SKM-1 treated with dmso at 0.1 percent for 144 hours (cell line): ENCODE results near the gene GPR89A.
A peak's percentile ranks its signal among the peaks of the same experiment; 100 is the strongest.
"Not testable (repeated sequence)": the region's sequence is repeated elsewhere in the genome, so short reads cannot be mapped to it uniquely, and the experiment has no call there.

Source experiments
- DNase-seq: peaks from one replicate; lab custom pipeline; 2025; ENCODE audit not compliant: unreplicated experiment; lab: John Stamatoyannopoulos, UW

Gene GPR89A

DNA sequence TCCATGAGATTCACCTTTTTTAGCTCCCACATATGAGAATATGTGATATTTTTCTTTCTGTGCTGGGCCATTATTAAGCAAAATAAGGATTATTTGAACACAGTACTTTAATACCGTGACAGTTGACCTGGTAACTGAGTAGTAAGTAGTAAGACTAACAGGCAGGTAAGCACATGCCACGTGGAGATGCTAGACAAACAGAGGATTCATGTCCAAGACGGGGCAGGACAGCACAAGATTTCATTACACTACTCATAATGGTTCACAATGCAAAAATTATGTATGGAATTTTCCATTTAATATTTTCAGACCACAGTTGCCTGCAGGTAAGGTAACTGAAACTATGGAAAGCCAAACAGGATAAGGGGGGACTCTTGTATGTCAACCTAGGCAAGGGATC is 77.1 kb downstream of the GPR89A start:
- not testable (repeated sequence) for DNase-seq

DNA sequence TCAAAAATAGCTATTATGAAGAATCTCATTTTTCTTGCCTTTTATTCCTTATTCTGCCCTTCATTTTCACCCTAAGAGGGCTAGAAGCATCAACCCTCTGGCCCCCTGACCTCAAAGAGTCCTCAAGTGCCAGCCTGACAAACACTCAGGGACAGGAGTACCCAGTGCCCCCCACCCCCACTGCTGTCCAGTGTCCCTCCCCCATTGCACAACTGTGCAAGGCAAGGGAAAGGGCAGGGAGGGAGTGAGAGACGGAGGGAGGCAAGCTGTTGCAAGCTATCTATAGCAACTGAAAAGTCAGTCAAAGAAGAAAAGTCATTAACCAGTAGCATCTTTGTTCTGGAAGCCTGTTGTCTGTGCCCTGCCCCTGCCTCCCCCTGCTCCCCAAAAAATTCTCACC is 78.3 kb downstream of the GPR89A start:
- DNase-seq, result not testable (repeated sequence)

DNA sequence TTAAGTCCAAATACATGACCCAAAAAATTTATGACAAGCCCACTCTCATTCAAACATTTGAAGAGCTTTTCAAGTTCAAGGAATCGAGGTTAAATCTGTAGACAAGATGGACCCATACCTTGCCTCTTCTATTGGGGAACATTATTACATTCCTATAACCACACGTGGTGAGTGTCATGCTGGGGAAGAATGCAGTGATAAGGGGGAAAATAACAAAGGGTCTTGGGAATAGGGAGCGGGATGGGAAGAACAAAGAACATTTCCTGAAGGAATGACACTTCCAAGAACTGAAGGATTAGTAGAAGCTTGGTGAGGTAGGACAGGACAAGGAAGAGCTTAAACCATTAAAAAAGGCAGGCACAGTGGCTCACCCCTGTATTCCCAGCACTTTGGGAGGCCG is 80.5 kb downstream of the GPR89A start:
- no peak for DNase-seq

DNA sequence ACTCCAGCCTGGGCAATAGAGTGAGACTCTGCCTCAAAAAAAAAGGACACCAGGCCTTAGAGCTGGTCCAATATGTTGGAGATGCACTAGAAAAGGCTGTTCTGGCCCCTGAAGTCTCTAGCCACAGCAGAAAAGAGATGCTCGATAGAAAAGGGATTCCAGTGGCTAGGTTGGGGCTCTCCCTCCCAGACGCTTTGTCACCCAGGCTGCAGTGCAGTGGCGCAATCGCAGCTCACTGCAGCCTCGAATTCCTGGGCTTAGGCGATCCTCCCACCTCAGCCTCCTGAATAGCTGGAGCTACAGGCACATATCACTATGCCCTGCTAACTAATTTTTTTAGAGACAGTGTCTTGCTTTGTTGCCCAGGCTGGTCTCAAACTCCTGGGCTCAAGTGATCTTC is 81.1 kb downstream of the GPR89A start:
- DNase-seq, result no peak

DNA sequence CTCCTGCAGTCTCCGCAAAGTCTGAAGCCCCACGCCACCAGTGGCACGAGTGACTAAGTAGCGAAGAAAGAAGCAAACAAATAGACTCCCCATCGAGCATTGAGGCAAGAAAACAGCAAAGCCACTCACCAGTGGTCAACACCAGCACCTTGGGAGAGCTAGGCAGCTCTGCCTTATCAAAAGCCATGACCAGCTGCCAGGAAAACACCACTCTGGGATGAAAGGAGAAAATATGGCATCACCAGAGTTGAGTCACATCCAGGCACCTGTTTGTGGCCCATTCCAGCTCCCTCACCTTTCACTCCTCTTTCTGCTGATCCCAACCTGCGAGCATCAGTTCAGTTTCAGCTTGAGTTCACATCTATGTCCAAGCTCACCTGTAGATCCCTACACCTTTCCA is 82.1 kb downstream of the GPR89A start:
- no peak for DNase-seq

DNA sequence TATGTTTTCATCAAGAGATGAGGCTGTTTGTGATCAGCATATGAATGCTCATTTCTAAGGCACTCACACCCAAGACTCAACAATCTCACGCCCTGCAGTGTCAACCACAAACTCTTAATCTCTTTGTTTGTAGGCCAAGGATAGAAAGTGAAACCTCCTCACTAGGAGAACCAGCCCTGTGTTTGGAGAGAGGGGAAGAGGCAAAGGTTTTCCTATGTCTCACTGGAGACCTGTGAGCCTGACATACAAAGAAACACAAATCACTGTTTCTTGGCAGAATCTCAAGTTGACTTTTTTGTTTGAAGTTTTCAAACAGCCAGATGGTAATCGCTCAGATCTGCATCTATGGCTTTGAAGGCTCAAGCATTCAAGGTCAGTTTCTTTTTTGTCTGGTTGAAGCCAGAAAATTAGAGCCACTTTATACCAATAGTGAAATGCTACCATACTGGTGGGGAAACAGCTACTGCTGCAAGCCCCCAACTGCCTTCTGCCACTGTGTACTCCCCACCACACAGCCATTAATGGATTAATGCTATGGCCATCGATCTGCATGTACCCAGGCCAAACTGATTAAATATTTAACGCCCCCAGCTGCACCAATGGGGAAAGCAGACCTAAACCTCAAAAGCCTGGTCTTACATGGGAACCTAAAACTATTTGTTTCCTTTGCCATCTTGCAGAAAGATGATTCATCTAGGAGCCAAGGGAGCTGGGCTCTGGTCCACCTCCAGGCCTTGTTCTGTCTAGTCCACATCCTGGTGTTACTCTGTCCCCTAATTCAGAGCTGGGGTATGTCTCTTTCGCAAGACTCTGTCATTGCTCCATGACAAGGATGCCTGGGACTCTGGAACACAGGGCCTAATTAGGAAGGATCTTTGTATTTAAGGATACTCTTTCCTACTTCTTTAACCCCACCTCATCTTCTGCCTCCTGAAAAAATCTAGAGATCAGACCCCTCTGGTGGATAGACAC is 83.1 kb downstream of the GPR89A start:
- no peak for DNase-seq

DNA sequence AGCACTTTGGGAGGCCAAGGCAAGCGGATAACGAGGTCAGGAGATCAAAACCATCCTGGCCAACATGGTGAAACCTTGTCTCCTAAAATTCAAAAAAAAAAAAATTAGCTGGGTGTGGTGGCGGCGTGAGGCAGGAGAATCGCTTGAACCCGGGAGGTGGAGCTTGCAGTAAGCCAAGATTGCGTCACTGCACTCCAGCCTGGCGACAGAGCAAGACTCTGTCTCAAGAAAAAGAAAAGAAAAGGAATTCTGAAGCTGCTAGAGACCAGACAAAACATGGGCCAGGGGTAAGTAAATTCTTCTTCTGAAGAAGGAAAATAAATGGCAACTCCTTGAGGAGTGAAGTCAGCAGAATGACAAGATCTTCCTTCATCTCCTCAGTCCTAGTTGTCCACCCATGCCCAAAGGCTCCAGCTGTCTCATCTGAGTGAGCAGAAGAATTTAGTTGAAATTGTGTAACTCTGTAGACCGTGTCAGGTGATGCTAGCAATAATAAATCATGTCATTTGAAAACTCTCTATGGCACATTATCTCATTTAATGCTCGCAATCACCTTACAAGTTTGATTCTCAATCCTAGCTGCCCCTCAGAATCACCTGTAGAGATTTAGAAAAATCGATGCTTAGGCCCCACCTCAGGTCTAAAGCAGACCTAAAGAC is 85.1 kb downstream of the GPR89A start:
- no peak for DNase-seq

DNA sequence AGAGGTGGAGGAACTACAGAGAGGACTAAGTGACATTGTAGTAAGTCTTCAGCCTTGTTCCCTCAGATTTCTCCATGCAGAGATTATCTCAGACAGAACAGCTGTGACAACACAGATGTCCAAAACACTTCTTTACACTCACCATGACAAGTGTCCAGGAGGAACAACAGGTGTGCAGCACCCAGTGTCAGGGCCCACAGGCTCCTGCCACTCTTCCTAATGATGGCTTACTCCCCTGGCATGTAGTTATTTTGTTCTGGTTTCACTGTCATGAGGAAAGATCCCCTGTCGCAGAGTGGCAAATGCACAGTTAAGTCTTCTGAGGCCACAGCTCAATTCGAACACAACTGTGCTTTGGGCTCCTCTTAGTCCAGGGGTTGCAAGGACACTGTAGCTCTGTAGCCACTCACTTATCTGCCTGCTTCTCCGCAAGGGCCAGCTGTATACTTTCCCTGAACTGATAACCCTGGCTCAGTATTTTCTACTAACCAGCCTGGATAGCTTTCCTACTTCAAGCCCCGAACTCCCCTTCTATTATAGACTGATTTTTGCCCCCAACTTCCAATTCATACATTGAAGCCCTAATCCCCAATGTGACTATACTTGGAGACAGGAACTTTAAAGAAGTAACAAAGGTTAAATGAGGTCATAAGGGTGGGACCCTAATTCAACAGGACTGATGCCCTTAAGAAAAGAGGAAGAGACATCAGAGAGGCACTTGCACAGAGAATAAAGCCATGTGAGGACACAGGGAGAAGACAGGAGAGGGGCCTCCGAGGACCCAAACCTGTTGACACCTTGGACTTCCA is 88.2 kb downstream of the GPR89A start:
- DNase-seq, result peak; percentile 86

DNA sequence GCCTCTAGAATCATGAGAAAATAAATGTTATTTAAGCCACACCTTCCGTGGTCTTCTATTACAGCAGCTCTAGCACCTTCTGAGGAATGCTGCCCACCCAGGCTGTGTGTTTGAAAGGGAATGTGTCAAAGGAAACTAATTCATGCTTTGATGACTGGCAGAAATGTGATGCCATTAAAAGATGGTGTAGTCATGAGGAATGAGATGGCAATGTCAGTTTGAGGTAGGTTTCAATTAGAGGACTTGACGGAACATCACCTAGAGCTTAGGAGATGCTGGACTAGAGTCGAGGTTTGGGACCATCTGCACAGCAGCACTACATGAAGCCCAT is 88.8 kb downstream of the GPR89A start:
- no peak for DNase-seq

DNA sequence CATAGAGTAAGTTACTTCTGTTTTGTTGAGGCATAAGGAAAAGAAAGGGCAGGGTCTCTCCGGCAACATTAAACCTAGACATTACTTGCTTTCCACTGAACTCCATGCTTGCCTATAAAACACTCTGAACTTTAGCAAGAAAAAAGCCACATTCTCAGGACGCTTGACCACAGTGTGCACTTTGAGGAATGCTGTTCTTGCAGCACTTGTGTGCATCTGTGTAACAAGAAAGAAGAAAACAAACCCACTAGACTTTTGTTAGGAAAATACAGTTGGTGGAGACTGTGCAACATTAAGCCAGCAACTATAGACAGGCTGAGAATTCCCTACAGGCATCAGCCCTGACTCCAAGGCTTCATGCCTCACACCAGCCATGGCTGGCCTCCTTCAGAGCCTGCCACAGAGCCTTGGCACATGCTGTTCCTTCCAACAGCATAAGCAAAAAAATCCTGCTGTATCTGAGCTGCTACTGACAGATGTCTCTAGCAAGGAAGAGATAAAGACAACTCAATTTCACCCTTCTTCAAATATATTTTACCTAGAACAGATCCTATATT is 93.6 kb downstream of the GPR89A start:
- no peak for DNase-seq

DNA sequence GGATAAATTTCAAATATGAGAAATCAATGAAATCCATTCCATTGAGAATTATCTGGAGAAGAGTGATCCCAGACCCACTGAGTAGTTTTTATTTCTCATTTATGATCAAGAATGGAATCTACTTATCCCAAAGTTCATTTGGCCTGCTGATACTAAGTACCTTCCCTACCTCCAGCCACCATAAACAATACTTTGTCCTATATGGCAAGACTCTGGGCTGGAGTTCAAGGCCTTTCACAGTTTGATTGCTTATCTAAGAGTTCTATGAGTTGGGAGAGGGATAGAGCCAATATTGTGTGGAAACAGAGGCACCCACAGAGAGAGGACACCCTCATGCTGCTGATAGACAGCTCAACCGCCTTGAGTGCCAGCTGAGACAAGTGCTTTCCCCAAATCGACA is 94.3 kb downstream of the GPR89A start:
- no peak for DNase-seq

DNA sequence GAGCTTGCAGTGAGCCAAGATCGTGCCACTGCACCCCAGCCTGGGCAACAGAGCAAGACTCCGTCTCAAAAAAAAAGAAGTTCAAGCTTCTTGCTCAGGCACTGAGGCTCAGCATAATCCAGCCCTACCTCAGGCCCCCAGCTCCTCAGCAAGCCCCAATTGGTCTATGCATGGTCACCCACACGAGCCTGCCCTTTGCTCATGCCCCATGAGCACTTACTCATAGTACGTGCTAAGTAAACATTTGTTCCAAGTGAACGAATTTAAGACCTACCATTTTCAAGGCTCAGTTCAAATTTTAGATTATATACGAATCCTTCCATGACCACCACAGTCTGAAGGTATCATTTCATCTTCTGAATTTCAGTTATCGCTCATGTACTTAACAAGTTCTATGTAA is 95.0 kb downstream of the GPR89A start:
- DNase-seq, result no peak

DNA sequence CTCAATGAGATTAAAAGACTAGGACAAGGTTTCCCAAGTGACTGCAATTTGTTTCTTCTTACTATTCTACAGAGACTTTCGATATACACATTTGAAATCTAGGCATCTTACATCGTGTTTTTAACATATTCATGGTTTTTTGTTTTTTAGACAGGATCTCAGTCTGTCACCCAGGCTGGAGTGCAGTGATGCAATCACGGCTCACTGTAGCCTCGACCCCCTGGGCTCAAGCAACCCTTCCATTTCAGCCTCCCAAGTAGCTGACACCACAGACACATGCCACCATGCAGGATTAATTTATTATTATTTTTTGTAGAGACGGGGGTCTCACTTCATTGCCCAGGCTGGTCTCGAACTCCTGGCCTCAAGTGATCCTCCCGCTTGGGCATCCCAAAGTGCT is 97.8 kb downstream of the GPR89A start:
- DNase-seq, result no peak

DNA sequence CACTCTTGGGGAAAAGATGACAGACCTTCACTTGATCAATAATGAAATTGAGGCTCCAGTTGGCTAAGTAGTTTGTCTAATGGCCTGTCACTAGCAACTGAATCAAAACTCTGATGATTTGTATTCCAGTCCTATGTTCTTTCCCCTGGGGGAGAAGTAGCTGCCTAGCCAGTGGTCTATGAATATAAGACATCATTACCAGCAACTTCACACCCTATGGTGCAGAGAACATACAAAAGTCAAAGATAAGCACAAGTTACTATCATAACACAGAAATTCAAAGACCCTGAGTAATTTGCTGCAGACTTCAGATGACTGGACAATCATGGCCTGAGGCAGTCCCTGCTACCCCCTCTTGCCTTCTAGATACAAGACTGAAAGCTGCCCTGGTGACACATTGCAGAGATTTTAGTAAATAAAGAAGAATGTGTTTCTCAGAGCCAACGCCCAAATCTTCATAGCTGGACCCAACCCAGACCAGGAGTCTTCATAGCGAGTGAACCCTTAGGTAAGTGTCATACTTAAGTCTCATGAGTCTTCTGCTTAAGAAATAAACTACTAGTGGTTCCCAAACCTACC is 98.4 kb downstream of the GPR89A start:
- DNase-seq, result no peak

DNA sequence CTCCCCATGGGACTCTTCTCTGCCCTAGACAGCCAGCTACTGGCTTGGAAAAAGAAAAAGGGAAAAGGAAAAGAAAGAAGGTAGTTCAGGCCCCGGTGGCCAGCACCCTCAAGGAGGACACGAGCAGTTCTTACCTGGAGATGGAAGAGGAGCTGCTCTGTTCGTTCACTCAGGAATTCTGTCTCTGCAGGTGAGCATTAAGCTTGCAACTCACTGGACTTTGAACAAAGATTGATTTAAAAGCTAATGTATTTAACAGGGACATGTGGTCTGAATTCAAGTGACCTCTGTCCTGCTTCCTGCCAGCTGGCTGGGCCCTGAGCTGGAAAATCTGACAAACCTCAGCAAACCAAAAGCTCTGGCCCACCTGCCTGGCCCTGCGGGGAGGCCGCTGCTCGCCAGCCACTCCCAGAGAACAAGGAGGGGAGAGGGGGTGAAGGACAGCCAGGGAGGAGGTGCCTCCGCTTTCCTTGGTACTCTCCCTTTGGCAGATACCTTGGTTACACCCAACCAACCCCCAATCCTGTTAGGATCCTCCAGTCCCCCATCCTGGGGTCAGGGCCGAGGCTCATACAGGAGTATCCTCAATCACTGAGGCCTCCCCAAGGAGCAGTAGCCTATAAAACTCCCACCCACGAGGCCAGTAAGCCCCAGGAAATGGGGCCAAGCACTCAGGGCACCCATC is 99.5 kb downstream of the GPR89A start, which contains the start of gene PDZK1:
PDZK1 (minus strand) TSS at position 186 of the 685 bp plus-strand sequence. CDS start 19,347 bp downstream, outside the sequence.
- no peak for DNase-seq

DNA sequence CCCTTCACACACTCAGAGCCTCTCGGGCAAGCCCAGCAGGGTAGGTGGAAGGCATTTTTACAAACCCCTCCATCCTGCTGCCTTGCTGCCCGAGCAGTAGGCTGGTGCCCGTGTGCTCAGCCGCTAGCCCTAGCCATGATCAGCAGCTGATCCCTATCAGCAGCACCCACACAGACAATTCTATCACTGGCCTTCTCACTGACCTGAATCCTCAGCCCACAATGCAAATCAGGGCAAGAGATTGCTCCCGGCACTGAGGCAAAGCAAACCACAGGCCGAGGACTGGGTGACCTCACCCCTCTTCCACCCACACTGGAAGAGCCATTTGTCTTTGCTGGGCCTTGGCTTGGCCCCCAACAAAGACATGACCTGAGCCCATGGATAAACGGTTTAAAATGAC is 100.3 kb downstream of the GPR89A start:
- no peak for DNase-seq

DNA sequence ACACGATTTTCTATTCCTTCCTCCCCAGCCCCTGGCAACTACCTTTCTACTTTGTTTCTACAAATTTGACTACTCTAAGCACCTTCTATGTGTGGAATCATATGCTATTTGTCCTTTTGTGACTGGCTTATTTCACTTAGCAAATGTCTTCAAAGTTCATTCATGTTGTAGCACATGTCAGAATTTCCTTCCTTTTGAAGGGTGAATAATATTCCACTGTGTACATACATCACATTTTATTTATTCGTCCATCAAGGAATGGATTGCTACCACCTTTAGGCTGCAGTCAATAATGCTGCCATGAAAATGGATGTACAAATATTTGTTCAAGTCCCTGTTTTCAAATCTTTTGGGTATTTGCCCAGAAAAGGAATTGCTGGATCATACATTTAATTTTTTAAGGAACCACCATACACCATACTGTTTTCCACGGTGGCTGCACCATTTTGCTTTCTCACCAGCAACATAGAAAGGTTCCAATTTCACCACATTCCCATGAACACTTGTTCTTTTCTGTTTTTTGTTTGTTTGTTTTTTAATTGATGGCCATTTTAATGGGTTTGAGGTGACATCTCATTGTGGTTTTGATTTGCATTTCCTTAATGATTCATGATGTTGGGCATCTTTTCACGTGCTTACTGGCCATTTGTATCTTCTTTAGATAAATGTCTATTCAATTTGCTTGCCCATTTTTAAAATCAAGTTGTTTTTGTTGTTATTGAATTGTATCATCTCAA is 102.7 kb downstream of the GPR89A start:
- no peak for DNase-seq

DNA sequence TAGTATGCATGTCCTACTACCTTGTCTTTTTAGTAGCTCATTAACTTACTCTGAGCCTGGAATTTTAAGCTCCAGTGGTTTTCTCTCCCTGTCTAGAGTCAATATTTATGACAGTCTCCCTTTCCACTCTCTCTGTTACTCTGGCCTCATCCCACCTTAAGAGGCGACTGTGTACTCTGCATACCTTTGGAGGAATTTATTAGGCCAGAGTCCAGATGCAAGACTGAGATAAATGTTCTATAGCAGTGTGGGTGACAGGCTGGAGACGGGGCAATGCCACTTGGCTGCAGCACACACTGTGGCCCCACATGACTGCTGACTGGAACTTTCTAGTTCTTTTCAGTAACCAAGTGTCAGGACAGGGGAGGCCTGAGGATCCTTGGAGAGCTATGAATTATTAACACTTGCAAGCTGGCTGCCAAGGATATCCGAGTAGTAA is 103.4 kb downstream of the GPR89A start:
- no peak for DNase-seq

DNA sequence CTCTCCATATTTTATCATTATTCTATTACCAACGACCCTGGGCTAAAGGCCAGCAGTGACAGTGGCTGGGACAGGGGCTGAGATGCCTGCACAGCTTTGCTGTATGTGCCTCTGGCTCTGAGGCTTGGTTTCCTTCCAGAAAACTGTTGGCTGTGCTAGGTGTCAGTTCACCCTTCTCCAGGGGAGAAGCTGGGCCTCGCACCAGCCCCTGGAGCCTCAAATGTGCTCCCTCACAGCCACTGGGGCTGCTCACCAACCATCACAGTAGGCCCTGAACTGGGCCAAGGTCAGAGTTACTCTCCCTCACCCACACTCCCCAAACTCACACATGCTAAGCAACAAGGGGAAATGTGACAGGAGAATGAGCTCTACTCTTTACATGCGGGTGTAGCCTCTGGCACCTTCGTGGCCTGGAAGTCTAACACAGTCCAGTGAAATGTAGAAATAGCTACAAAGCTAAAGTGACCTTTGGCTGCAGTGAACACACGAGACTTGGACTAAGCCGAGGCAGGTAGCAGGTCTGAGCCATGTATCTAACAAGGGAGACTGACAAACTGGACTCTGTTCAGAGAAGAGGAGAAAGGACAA is 106.8 kb downstream of the GPR89A start:
- no peak for DNase-seq
